CD4-positive, alpha-beta T cell (primary cell): ENCODE data around the gene LCAT. TPM values are rescaled to one million over a fixed set of nuclear protein-coding genes. Genes with fewer than 3 reads are reported as not detected.

ENCODE experiments used
- ATAC-seq: fragments of 200-7000 bp; cut with Tn5 transposase; one replicate; pipeline ENCODE4 v1.10.0; 2022; ENCODE audit warnings: mild to moderate bottlenecking; ENCODE audit not compliant: poor library complexity
- CTCF ChIA-PET: fragments of 350-600 bp; sonication (Branson Sonifier 250); formaldehyde crosslinking; loops from one replicate; lab custom pipeline; 2021; ENCODE audit warnings: antibody characterized with exemption, inconsistent platforms; lab: Charles Lee
- POLR2A ChIA-PET: fragments of 350-600 bp; sonication (Branson Sonifier 250); formaldehyde crosslinking; loops from one replicate; lab custom pipeline; 2021; ENCODE audit warnings: antibody characterized with exemption, inconsistent platforms; lab: Charles Lee
- DNase-seq, 14 experiments: peaks; one replicate each; pipeline ENCODE4 v3.0.0-alpha.2; 2013 to 2020; ENCODE audit warnings: mixed read lengths in 2 of 14
- H3K27ac ChIP-seq, 2 donors: one replicate each; pipeline versions ENCODE4 v1.5.1 to v1.7.0; 2013; ENCODE audit warnings: low read length in 2 of 2, low read depth in 1 of 2, mild to moderate bottlenecking in 1 of 2
- H3K27me3 ChIP-seq, 2 experiments: 1 replicate in 1 of 2; 2 replicates in 1 of 2; pipeline versions ENCODE4 v1.6.1 to v1.7.0; 2013; ENCODE audit warnings: low read length in 2 of 2, control low read depth in 1 of 2, mild to moderate bottlenecking in 1 of 2, moderate library complexity in 1 of 2; ENCODE audit not compliant: insufficient read depth in 2 of 2, control insufficient read depth in 1 of 2
- H3K36me3 ChIP-seq: one replicate; pipeline ENCODE4 v1.6.1; 2013; ENCODE audit warnings: low read length, control low read depth; ENCODE audit not compliant: insufficient read depth
- H3K4me1 ChIP-seq: one replicate; pipeline ENCODE4 v1.6.1; 2013; ENCODE audit warnings: low read length, control low read depth; ENCODE audit not compliant: insufficient read depth
- H3K4me3 ChIP-seq: one replicate; pipeline ENCODE4 v1.5.1; 2013; ENCODE audit warnings: mild to moderate bottlenecking, low read length, moderate library complexity
- H3K9me3 ChIP-seq, 2 experiments: 1 replicate in 1 of 2; 2 replicates in 1 of 2; pipeline versions ENCODE4 v1.6.1 to v1.7.0; 2013; ENCODE audit warnings: low read length in 2 of 2, mild to moderate bottlenecking in 2 of 2, control low read depth in 1 of 2, moderate library complexity in 1 of 2; ENCODE audit not compliant: control insufficient read depth in 1 of 2, insufficient read depth in 1 of 2
- H3K27ac Mint-ChIP-seq: one replicate; pipeline ENCODE4 v1.8.0; 2020; ENCODE audit warnings: mixed read lengths
- H3K27me3 Mint-ChIP-seq: one replicate; pipeline ENCODE4 v1.8.0; 2021; ENCODE audit warnings: mixed read lengths
- H3K36me3 Mint-ChIP-seq: one replicate; pipeline ENCODE4 v1.8.0; 2021; ENCODE audit warnings: low read depth, mixed read lengths
- H3K4me1 Mint-ChIP-seq: one replicate; pipeline ENCODE4 v1.8.0; 2021; ENCODE audit warnings: low read depth, mixed read lengths
- H3K4me3 Mint-ChIP-seq: one replicate; pipeline ENCODE4 v1.8.0; 2020; ENCODE audit warnings: mild to moderate bottlenecking, mixed read lengths
- H3K9me3 Mint-ChIP-seq: one replicate; pipeline ENCODE4 v1.8.0; 2020; ENCODE audit warnings: mixed read lengths
- CTCF ChIP-seq: fragments of 200-600 bp; IDR thresholded peaks from one replicate; pipeline ENCODE4 v1.8.0; 2022; ENCODE audit warnings: antibody characterized with exemption, mild to moderate bottlenecking
- intact Hi-C, 2 experiments: fragments of 100-400 bp; cut with DNase I in 1 of 2; cut with micrococcal nuclease in 1 of 2; formaldehyde crosslinking; loops; one replicate each; pipeline versions ENCODE4 v1.15.1 to v1.9.0; 2023 to 2025; cut with DNase I, micrococcal nuclease
- total RNA-seq, 174 experiments: library from RNA in 2 of 174; stranded (reverse) in 2 of 174; gene quantifications; one replicate each; pipeline ENCODE4 v1.2.3 and lab custom pipeline; 2021 to 2026

Gene LCAT
- total RNA-seq, 2 experiments from 2014 or later: 5.9 to 6.3 TPM

- H3K4me3 Mint-ChIP-seq: no peak overlapping the region
- peak overlapping the region; percentile 47 for H3K27ac Mint-ChIP-seq
- peaks cover 36% of the 10 kb centered on the region for H3K36me3 Mint-ChIP-seq
- Histone ChIP-seq H3K4me1 (peaks cover 12% of the 10 kb centered on the region), H3K9me3 (no peaks in the 10 kb centered on the region), H3K4me3 (no peak overlapping the region), H3K36me3 (peaks cover 65% of the 10 kb centered on the region), H3K27ac (no peak overlapping the region), H3K27me3 (no peaks in the 10 kb centered on the region)
- H3K27me3 Mint-ChIP-seq: no peaks in the 10 kb centered on the region
- no peaks in the 10 kb centered on the region for H3K9me3 Mint-ChIP-seq
- POLR2A ChIA-PET: no interaction called here
- intact Hi-C loops: no loop called here
- H3K4me1 Mint-ChIP-seq: peaks cover 9% of the 10 kb centered on the region
- ATAC-seq: no peak
- TF ChIP-seq CTCF: no peak
- DNase-seq: peak in 1 of 14 experiments; percentile 15
- CTCF ChIA-PET: interaction anchor here (1.0 to 2.3 kb wide), 4 partner anchors 44 to 406 kb away, joined by 4 to 13 read pairs (median 8); no protein-coding TSS in a partner anchor
Measured at GRCh38 chr16:67927131-67927941, 16.6 kb downstream of the LCAT start.

GRCh38 chr16:67926181-67926750 is 17.7 kb downstream of the LCAT start:
- ChIA-PET CTCF (interaction anchor here (1.0 to 2.0 kb wide), 2 partner anchors 110 kb away, joined by 4 to 8 read pairs; no protein-coding TSS in a partner anchor), POLR2A (interaction anchor here (1.3 kb wide), 1 partner anchor 9 kb away, joined by 5 read pairs; no protein-coding TSS in a partner anchor)
- Mint-ChIP-seq H3K4me1 (peaks cover 9% of the 10 kb centered on the region), H3K27me3 (no peaks in the 10 kb centered on the region), H3K4me3 (no peak overlapping the region), H3K27ac (no peak overlapping the region), H3K36me3 (peaks cover 31% of the 10 kb centered on the region), H3K9me3 (no peaks in the 10 kb centered on the region)
- TF ChIP-seq CTCF: no peak
- Histone ChIP-seq H3K9me3 (no peaks in the 10 kb centered on the region), H3K27ac (no peak overlapping the region), H3K27me3 (no peaks in the 10 kb centered on the region), H3K36me3 (peaks cover 56% of the 10 kb centered on the region), H3K4me3 (no peak overlapping the region), H3K4me1 (peaks cover 12% of the 10 kb centered on the region)
- intact Hi-C loops: no loop called here
- ATAC-seq (no peak), DNase-seq (peak in 1 of 14 experiments; percentile 6)

GRCh38 chr16:67924140-67924906 is 19.6 kb downstream of the LCAT start:
- DNase-seq: no peak
- CTCF ChIA-PET: interaction anchor here (1.3 to 2.0 kb wide), 3 partner anchors 41 to 403 kb away, joined by 4 to 8 read pairs (median 5); no protein-coding TSS in a partner anchor

More at GRCh38 chr16:67924140-67924906, 19.6 kb downstream of the LCAT start:
- H3K36me3 Mint-ChIP-seq: peaks cover 21% of the 10 kb centered on the region
- H3K27me3 ChIP-seq: no peaks in the 10 kb centered on the region
- TF ChIP-seq CTCF: no peak
- no peak overlapping the region for H3K27ac Mint-ChIP-seq
- no peak overlapping the region for H3K4me3 Mint-ChIP-seq
- no peak overlapping the region for H3K27ac ChIP-seq
- ATAC-seq: no peak
- H3K9me3 ChIP-seq: no peaks in the 10 kb centered on the region
- no peak overlapping the region for H3K4me3 ChIP-seq
- no peaks in the 10 kb centered on the region for H3K27me3 Mint-ChIP-seq
- H3K4me1 ChIP-seq: peaks cover 12% of the 10 kb centered on the region
- H3K9me3 Mint-ChIP-seq: no peaks in the 10 kb centered on the region
- peaks cover 9% of the 10 kb centered on the region for H3K4me1 Mint-ChIP-seq
- POLR2A ChIA-PET: interaction anchor here (0.7 kb wide), 1 partner anchor 15 kb away, joined by 3 read pairs; no protein-coding TSS in a partner anchor
- intact Hi-C loops: no loop called here
- peaks cover 50% of the 10 kb centered on the region for H3K36me3 ChIP-seq
